HepG2 (cell line): ENCODE data around the gene SPARC. TPM values are rescaled to one million over a fixed set of nuclear protein-coding genes. Genes with fewer than 3 reads are reported as not detected.

Experiments used
- ATAC-seq: fragments of 200-7000 bp; cut with Tn5 transposase; 3 replicates; pipeline ENCODE4 v1.9.1; 2020; ENCODE audit warnings: mild to moderate bottlenecking, moderate library complexity
- BruUV-seq: library from RNA; stranded (reverse); fragments of 400-500 nt; replicated peaks from 2 replicates; lab custom pipeline; 2021; lab: Mats Ljungman, UMichigan
- CTCF ChIA-PET: fragments of 300-600 bp; formaldehyde crosslinking; extraction: SDS; loops from one replicate; lab custom pipeline; 2021; ENCODE audit warnings: low total read pairs, inconsistent platforms, low intra/inter-chr PET ratio; lab: Yijun Ruan, JAX
- POLR2A ChIA-PET: fragments of 350-600 bp; sonication (Branson Sonifier 250); formaldehyde crosslinking; loops from one replicate; lab custom pipeline; 2020; ENCODE audit warnings: antibody characterized with exemption, inconsistent platforms; lab: Yijun Ruan, JAX
- DNase-seq: peaks from one replicate; pipeline ENCODE4 v3.0.0-alpha.2; 2015; ENCODE audit warnings: low spot score
- FAIRE-seq: peaks from 3 replicates; lab custom pipeline; 2011; peaks lifted over from hg19 to GRCh38; lab: Jason Lieb, UNC
- H2AFZ ChIP-seq: one replicate; pipeline ENCODE4 v1.6.1; 2011; ENCODE audit warnings: low read length, inconsistent platforms
- H3K27ac ChIP-seq: fragments of 300-600 bp; 3 replicates; pipeline ENCODE4 v1.8.0; 2011; ENCODE audit warnings: mixed run types, mild to moderate bottlenecking, mixed read lengths, low read length, inconsistent platforms; ENCODE audit not compliant: insufficient read depth; ENCODE audit errors: extremely low read length
- H3K27me3 ChIP-seq, 2 experiments: fragments of 200-600 bp in 1 of 2; 2 replicates in 1 of 2; 3 replicates in 1 of 2; pipeline versions ENCODE4 v1.6.0 to v1.8.0; 2011; ENCODE audit warnings: low read length in 2 of 2, mild to moderate bottlenecking in 2 of 2, moderate library complexity in 2 of 2, inconsistent platforms in 1 of 2; ENCODE audit not compliant: insufficient read depth in 2 of 2, control insufficient read depth in 1 of 2
- H3K36me3 ChIP-seq, 2 experiments: fragments of 200-600 bp in 1 of 2; replicated peaks in 1 of 2; 2 replicates in 1 of 2; 3 replicates in 1 of 2; pipeline versions ENCODE4 v1.5.1 to v1.8.0; 2011; ENCODE audit warnings: low read length in 2 of 2, inconsistent platforms in 1 of 2; ENCODE audit not compliant: insufficient read depth in 2 of 2, control insufficient read depth in 1 of 2
- H3K4me1 ChIP-seq: 2 replicates; pipeline ENCODE4 v1.5.1; 2012; ENCODE audit warnings: low read length, inconsistent platforms; ENCODE audit not compliant: insufficient read depth
- H3K4me2 ChIP-seq: 2 replicates; pipeline ENCODE4 v1.6.0; 2011; ENCODE audit warnings: low read depth, low read length, inconsistent platforms
- H3K4me3 ChIP-seq, 3 experiments: fragments of 200-600 bp in 1 of 3; sonication (generic), shearing (Covaris generic) in 1 of 3; replicated peaks in 1 of 3; 2 replicates each; pipeline ENCODE4 v1.5.1; 2011 to 2016; ENCODE audit warnings: low read length in 3 of 3, inconsistent platforms in 2 of 3, low read depth in 2 of 3, mild to moderate bottlenecking in 2 of 3, control low read depth in 1 of 3, mixed read lengths in 1 of 3; ENCODE audit not compliant: insufficient read depth in 1 of 3
- H3K79me2 ChIP-seq: one replicate; pipeline ENCODE4 v1.6.1; 2011; ENCODE audit warnings: low read length, inconsistent platforms; ENCODE audit not compliant: insufficient read depth
- H3K9ac ChIP-seq: 2 replicates; pipeline ENCODE4 v1.6.0; 2011; ENCODE audit warnings: mild to moderate bottlenecking, low read depth, low read length, inconsistent platforms; ENCODE audit not compliant: insufficient read depth
- H3K9me3 ChIP-seq: 2 replicates; pipeline ENCODE4 v1.5.1; 2012; ENCODE audit warnings: mild to moderate bottlenecking, low read length
- H4K20me1 ChIP-seq: 2 replicates; pipeline ENCODE4 v1.6.0; 2011; ENCODE audit warnings: inconsistent platforms, mild to moderate bottlenecking, low read length, moderate library complexity; ENCODE audit not compliant: insufficient read depth
- BRF2 ChIP-seq: sonication (generic); formaldehyde crosslinking; IDR thresholded peaks from 2 replicates; pipeline ENCODE4 v1.8.1; 2022; ENCODE audit warnings: mild to moderate bottlenecking, missing genetic modification reagents
- CHCHD3 ChIP-seq: sonication (generic); formaldehyde crosslinking; IDR thresholded peaks from 2 replicates; pipeline ENCODE4 v1.8.0; 2022; ENCODE audit warnings: mild to moderate bottlenecking, missing genetic modification reagents, moderate library complexity
- CTCF ChIP-seq: sonication (generic); formaldehyde crosslinking; IDR thresholded peaks from 2 replicates; pipeline ENCODE4 v1.5.0; 2020; ENCODE audit warnings: mild to moderate bottlenecking, missing genetic modification reagents, moderate library complexity
- GATAD1 ChIP-seq: IDR thresholded peaks from 2 replicates; pipeline ENCODE4 v1.6.1; 2016; ENCODE audit warnings: missing genetic modification reagents, missing compliant biosample characterization
- SMAD1 ChIP-seq: sonication (generic); formaldehyde crosslinking; IDR thresholded peaks from 2 replicates; pipeline ENCODE4 v1.4.0; 2020; ENCODE audit warnings: missing genetic modification reagents, low read depth, mild to moderate bottlenecking, borderline replicate concordance
- SYNCRIP ChIP-seq: fragments of 200-400 bp; formaldehyde crosslinking; IDR thresholded peaks from 2 replicates; pipeline ENCODE4 v1.6.1; 2018; ENCODE audit warnings: mild to moderate bottlenecking, low read depth, low read length; ENCODE audit not compliant: insufficient read depth
- ZFP41 ChIP-seq: sonication (generic); formaldehyde crosslinking; IDR thresholded peaks from 2 replicates; pipeline ENCODE4 v1.4.0; 2020; ENCODE audit warnings: mild to moderate bottlenecking, missing genetic modification reagents, borderline replicate concordance
- ZFX ChIP-seq: sonication (generic); formaldehyde crosslinking; IDR thresholded peaks from 2 replicates; pipeline ENCODE4 v1.4.0; 2020; ENCODE audit warnings: mild to moderate bottlenecking, low read depth, missing genetic modification reagents, moderate library complexity
- ZHX2 ChIP-seq, 2 experiments: sonication (generic) in 1 of 2; formaldehyde crosslinking in 1 of 2; IDR thresholded peaks; 2 replicates each; pipeline versions ENCODE4 v1.6.1 to v1.9.0; 2014 to 2022; ENCODE audit warnings: antibody characterized with exemption in 1 of 2, borderline replicate concordance in 1 of 2, inconsistent platforms in 1 of 2, low read depth in 1 of 2, missing genetic modification reagents in 1 of 2
- ZNF232 ChIP-seq: sonication (generic); formaldehyde crosslinking; IDR thresholded peaks from 2 replicates; pipeline ENCODE4 v1.4.0; 2020; ENCODE audit warnings: missing genetic modification reagents, borderline replicate concordance
- ZNF253 ChIP-seq: sonication (generic); formaldehyde crosslinking; IDR thresholded peaks from 2 replicates; pipeline ENCODE4 v1.8.0; 2022; ENCODE audit warnings: mild to moderate bottlenecking, missing genetic modification reagents, borderline replicate concordance
- ZNF7 ChIP-seq: IDR thresholded peaks from 2 replicates; pipeline ENCODE4 v1.6.1; 2016; ENCODE audit warnings: missing biosample characterization, missing genetic modification reagents
- ZNF737 ChIP-seq: sonication (generic); formaldehyde crosslinking; IDR thresholded peaks from 2 replicates; pipeline ENCODE4 v1.5.0; 2020; ENCODE audit warnings: missing genetic modification reagents, mild to moderate bottlenecking, borderline replicate concordance
- ZNF773 ChIP-seq: sonication (generic); formaldehyde crosslinking; IDR thresholded peaks from 2 replicates; pipeline ENCODE4 v1.4.0; 2020; ENCODE audit warnings: missing genetic modification reagents, borderline replicate concordance
- WGBS: methylation state at CpG from one replicate; pipeline ENCODE4 v1.1.6; 2017; ENCODE audit warnings: low lambda C conversion rate; 5-methylcytosine and 5-hydroxymethylcytosine counted together
- in situ Hi-C: cut with HindIII; loops from 2 replicates; pipeline ENCODE4 v1.10.0; 2017; ENCODE audit warnings: low pct_unique_long_range_greater_than_20kb; ENCODE audit not compliant: extremely low pct_ligation_motif_present
- intact Hi-C: fragments of 100-400 bp; cut with micrococcal nuclease; formaldehyde crosslinking; loops from one replicate; pipeline ENCODE4 v1.10.0; 2022; ENCODE audit not compliant: unreplicated experiment
- polyA plus RNA-seq, 8 experiments: library from polyadenylated mRNA; depleted of rRNA in 3 of 8; stranded (reverse) in 7 of 8; unstranded in 1 of 8; fragments of >200 nt; fragmentation: Illumina TruSeq in 4 of 8; extraction: Trizol in 4 of 8; gene quantifications; 2 replicates each; pipeline versions ENCODE4 v1.2.1 to v1.2.3, GENCODE V29; 2011 to 2016; ENCODE audit warnings: low read depth in 4 of 8, missing spikeins in 1 of 8, mixed read lengths in 1 of 8; ENCODE audit not compliant: insufficient read depth in 1 of 8
- total RNA-seq, 5 experiments: library from RNA; depleted of rRNA; stranded (reverse); fragments of >200 nt; fragmentation: Illumina TruSeq; extraction: Trizol; gene quantifications; 2 replicates each; pipeline ENCODE4 v1.2.3, GENCODE V29; 2016; ENCODE audit warnings: low read depth in 1 of 5

Gene SPARC
- total and polyA plus RNA-seq, 2 of the 13 experiments (the other 11 are each of a cell fraction or from before 2014, with no cell fraction given): 76.7 to 192 TPM

- in situ Hi-C loops (no loop called here), intact Hi-C loops (no loop called here)
- Histone ChIP-seq H3K4me1 (peaks cover 29% of the 10 kb centered on the region), H3K79me2 (no peaks in the 10 kb centered on the region), H3K9me3 (no peaks in the 10 kb centered on the region), H3K4me3 (no peak overlapping the region), H2AFZ (no peak overlapping the region), H3K27ac (no peak overlapping the region), H3K36me3 (no peaks in the 10 kb centered on the region), H4K20me1 (no peaks in the 10 kb centered on the region), H3K9ac (no peak overlapping the region), H3K27me3 (peaks cover 0 to 46% of the 10 kb centered on the region in 2 experiments; a peak in 3 of 5 replicates), H3K4me2 (no peak overlapping the region)
- 2% methylated on average over 7 of the region's 7 CpGs for WGBS
- no peak for TF ChIP-seq SYNCRIP
- TF ChIP-seq CHCHD3: no peak
- TF ChIP-seq SMAD1 (CRISPR knock-in tag): no peak
- no peak for TF ChIP-seq ZFP41
- no peak for TF ChIP-seq BRF2 (CRISPR knock-in tag)
- TF ChIP-seq ZNF7: no peak
- no peak for TF ChIP-seq ZNF232 (CRISPR knock-in tag)
- no peak for TF ChIP-seq ZNF773 (CRISPR knock-in tag)
- TF ChIP-seq ZNF253 (CRISPR knock-in tag): no peak
- TF ChIP-seq ZFX (CRISPR knock-in tag): no peak
- no peak for TF ChIP-seq CTCF (CRISPR knock-in tag)
- TF ChIP-seq ZNF737: no peak
- TF ChIP-seq ZHX2 (IDR thresholded peaks at IDR 0.05; ENCODE audit: low read depth): no peak
- TF ChIP-seq ZHX2 (CRISPR knock-in tag; IDR thresholded peaks at IDR 0.05; ENCODE audit: borderline replicate concordance): no peak
- TF ChIP-seq GATAD1: no peak
- ChIA-PET POLR2A (no interaction called here), CTCF (no interaction called here)
- DNase-seq (no peak), FAIRE-seq (no peak), ATAC-seq (no peak)
- no TSS peak for BruUV-seq
Measured at GRCh38 chr5:151614565-151614964, 72.2 kb downstream of the SPARC start.
